ENCODE data around the gene RIN3.

DNA sequence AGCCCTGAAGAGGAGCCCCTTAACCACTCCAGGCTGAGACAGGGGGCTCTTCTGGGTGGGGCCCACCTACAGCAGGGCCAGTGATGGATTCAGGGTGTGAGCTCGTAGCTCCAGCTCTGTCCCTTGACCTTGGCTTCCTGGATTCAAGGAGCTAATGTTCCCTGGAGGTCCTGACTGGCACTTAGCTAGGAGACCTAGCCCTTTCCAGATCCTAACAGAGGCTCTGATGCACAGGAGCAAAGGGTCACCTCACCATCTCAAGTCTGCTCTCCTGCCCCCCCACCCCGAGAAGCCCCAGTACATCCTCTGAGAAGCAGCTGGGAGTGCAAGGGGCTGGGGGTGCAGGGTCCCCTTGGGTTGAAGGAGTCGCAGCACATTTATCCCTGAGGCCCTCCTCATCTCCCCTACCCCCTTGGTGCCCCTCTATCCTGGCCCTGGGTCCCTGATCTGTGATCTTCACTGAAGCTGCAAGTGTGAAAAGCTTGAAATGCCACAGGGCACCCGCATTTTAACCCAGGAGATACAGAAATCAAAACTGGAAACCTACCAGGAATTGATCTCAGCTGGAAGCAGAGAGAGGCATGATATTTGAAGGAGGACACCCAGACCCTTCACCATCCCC, 2.9 kb downstream of the RIN3 start:
- TF ChIP-seq POLR2A (IDR thresholded peaks at IDR 0.05) = no peak
- TF ChIP-seq, protein P1, sequence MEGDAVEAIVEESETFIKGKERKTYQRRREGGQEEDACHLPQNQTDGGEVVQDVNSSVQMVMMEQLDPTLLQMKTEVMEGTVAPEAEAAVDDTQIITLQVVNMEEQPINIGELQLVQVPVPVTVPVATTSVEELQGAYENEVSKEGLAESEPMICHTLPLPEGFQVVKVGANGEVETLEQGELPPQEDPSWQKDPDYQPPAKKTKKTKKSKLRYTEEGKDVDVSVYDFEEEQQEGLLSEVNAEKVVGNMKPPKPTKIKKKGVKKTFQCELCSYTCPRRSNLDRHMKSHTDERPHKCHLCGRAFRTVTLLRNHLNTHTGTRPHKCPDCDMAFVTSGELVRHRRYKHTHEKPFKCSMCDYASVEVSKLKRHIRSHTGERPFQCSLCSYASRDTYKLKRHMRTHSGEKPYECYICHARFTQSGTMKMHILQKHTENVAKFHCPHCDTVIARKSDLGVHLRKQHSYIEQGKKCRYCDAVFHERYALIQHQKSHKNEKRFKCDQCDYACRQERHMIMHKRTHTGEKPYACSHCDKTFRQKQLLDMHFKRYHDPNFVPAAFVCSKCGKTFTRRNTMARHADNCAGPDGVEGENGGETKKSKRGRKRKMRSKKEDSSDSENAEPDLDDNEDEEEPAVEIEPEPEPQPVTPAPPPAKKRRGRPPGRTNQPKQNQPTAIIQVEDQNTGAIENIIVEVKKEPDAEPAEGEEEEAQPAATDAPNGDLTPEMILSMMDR (IDR thresholded peaks at IDR 0.05) = no peak
